DOHH2 (cell line): Measurements from ENCODE around the gene HIBCH.

Source experiments
- EZH2phosphoT487 ChIP-seq: fragments of 200-600 bp; sonication (generic); IDR thresholded peaks from 2 replicates; pipeline ENCODE4 v1.6.1; 2017; ENCODE audit warnings: borderline replicate concordance, mild to moderate bottlenecking, antibody characterized with exemption, low read length, moderate library complexity, mixed read lengths
- TF ChIP-seq, protein P1 (sequence below): fragments of 200-600 bp; sonication (generic); IDR thresholded peaks from one replicate; pipeline ENCODE4 v1.5.1; 2014; ENCODE audit warnings: antibody characterized with exemption, mild to moderate bottlenecking, low read depth, low read length; ENCODE audit not compliant: poor library complexity, severe bottlenecking

DNA sequence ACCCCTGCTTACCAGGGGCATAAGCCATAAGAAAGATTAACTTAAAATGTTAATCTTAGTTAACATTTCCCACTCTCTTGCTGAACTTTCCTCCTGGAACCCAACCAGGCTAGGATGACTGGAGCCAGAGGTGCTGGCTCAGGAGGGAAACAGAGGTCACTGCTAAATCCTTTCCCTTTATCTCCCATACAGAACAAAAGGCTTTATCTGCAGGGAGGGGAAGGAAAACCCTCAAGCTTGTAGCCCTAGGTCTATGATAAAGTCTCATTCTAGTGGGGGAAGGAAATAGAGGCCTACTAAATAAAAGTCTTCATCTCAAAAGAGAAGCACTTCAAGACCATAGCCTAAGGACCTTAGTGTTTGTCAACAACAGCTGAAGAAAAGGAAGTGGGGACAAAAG lies 18.6 kb downstream of the HIBCH start:
- TF ChIP-seq, protein P1, sequence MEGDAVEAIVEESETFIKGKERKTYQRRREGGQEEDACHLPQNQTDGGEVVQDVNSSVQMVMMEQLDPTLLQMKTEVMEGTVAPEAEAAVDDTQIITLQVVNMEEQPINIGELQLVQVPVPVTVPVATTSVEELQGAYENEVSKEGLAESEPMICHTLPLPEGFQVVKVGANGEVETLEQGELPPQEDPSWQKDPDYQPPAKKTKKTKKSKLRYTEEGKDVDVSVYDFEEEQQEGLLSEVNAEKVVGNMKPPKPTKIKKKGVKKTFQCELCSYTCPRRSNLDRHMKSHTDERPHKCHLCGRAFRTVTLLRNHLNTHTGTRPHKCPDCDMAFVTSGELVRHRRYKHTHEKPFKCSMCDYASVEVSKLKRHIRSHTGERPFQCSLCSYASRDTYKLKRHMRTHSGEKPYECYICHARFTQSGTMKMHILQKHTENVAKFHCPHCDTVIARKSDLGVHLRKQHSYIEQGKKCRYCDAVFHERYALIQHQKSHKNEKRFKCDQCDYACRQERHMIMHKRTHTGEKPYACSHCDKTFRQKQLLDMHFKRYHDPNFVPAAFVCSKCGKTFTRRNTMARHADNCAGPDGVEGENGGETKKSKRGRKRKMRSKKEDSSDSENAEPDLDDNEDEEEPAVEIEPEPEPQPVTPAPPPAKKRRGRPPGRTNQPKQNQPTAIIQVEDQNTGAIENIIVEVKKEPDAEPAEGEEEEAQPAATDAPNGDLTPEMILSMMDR, result no peak
- TF ChIP-seq EZH2phosphoT487, result no peak
